ENCODE results near the gene TMEM223.

The TMEM223 gene

DNA sequence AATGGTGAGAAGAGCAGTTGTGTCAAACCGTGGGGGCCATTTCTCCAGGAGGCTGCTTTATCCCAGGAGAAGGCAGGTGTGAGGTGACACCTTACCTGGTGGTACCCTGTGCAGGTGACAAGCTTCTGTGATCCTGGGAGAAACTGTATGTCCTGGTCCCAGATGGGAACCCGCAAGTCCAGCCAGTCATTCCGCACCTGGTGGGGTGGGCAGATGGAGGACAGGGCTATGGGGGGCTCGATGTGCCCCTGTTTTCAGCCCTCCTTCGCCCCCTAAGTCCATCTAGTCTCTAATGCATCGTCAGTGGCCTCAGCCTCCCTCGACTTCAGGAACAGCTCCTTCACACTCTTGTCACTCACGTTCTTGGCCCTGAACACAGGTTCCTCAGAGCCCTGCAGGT is 43.5 kb upstream of the TMEM223 start:
- Histone ChIP-seq H3K27ac (ENCODE audit: low read length) (no peak overlapping the region), H4K20me1 (ENCODE audit: insufficient read depth, low read length) (no peaks in the 10 kb centered on the region), H3K4me3 (ENCODE audit: low read length) (no peak overlapping the region), H3K27me3 (replicated peaks; ENCODE audit: insufficient read depth, low read length) (no peaks in the 10 kb centered on the region), H2AFZ (ENCODE audit: low read length) (no peak overlapping the region), H3F3A (ENCODE audit: insufficient read depth, low read length) (peaks cover 27% of the 10 kb centered on the region), H3K9me3 (replicated peaks; ENCODE audit: insufficient read depth, low read length) (no peaks in the 10 kb centered on the region), H3K4me2 (ENCODE audit: low read depth, low read length) (no peak overlapping the region), H3K4me1 (ENCODE audit: low read length) (peaks cover 17% of the 10 kb centered on the region), H3K9ac (ENCODE audit: low read length) (no peak overlapping the region), H3K9me2 (replicated peaks; ENCODE audit: insufficient read depth, low read length) (no peaks in the 10 kb centered on the region), H3K79me2 (ENCODE audit: low read length) (peaks cover 82% of the 10 kb centered on the region), H3K36me3 (replicated peaks; ENCODE audit: insufficient read depth, low read length) (no peaks in the 10 kb centered on the region; the same call in 1 of the 2 replicates)
- TF ChIP-seq CTCF (IDR thresholded peaks at IDR 0.05; ENCODE audit: low read length), result no peak
- TF ChIP-seq EZH2phosphoT487 (IDR thresholded peaks at IDR 0.05; ENCODE audit: low read length), result no peak
- no peak for DNase-seq

GRCh38 chr11:62832336-62833234 is 40.8 kb upstream of the TMEM223 start, which contains the start of gene TEX54:
TSS of gene TEX54 (minus strand) at chr11:62832841.
- no peaks in the 10 kb centered on the region for H4K20me1 ChIP-seq (ENCODE audit: insufficient read depth, low read length)
- peak within 1 kb of the TSS; percentile 69 for H3K4me2 ChIP-seq (ENCODE audit: low read depth, low read length)
- H3K27me3 ChIP-seq (replicated peaks; ENCODE audit: insufficient read depth, low read length), result no peaks in the 10 kb centered on the region
- DNase-seq, result no peak
- H3K9me2 ChIP-seq (replicated peaks; ENCODE audit: insufficient read depth, low read length), result no peaks in the 10 kb centered on the region
- H3K79me2 ChIP-seq (ENCODE audit: low read length), result peaks cover 86% of the 10 kb centered on the region
- H3K9me3 ChIP-seq (replicated peaks; ENCODE audit: insufficient read depth, low read length), result no peaks in the 10 kb centered on the region
- H3K4me3 ChIP-seq (ENCODE audit: low read length), result peak within 1 kb of the TSS; percentile 91
- peaks cover 19% of the 10 kb centered on the region for H3F3A ChIP-seq (ENCODE audit: insufficient read depth, low read length)
- peaks cover 15% of the 10 kb centered on the region for H3K4me1 ChIP-seq (ENCODE audit: low read length)
- peak within 1 kb of the TSS; percentile 59 for H2AFZ ChIP-seq (ENCODE audit: low read length)
- H3K9ac ChIP-seq (ENCODE audit: low read length), result peak within 1 kb of the TSS; percentile 97
- TF ChIP-seq EZH2 (optimal IDR thresholded peaks at IDR 0.05; ENCODE audit: low read depth, low read length), result no peak
- no peak for TF ChIP-seq CTCF (IDR thresholded peaks at IDR 0.05; ENCODE audit: low read length)
- no peak for TF ChIP-seq EZH2phosphoT487 (IDR thresholded peaks at IDR 0.05; ENCODE audit: low read length)
- no peaks in the 10 kb centered on the region; the same call in 1 of the 2 replicates for H3K36me3 ChIP-seq (replicated peaks; ENCODE audit: insufficient read depth, low read length)
- peak within 1 kb of the TSS; percentile 85 for H3K27ac ChIP-seq (ENCODE audit: low read length)

- H3K27ac ChIP-seq (ENCODE audit: low read length), result peak within 1 kb of the TSS; percentile 85
- H3K9me3 ChIP-seq (replicated peaks; ENCODE audit: insufficient read depth, low read length), result no peaks in the 10 kb centered on the region
- H3K27me3 ChIP-seq (replicated peaks; ENCODE audit: insufficient read depth, low read length), result no peaks in the 10 kb centered on the region
- H3K9me2 ChIP-seq (replicated peaks; ENCODE audit: insufficient read depth, low read length), result no peaks in the 10 kb centered on the region
- no peaks in the 10 kb centered on the region; the same call in 1 of the 2 replicates for H3K36me3 ChIP-seq (replicated peaks; ENCODE audit: insufficient read depth, low read length)
- peak within 1 kb of the TSS; percentile 59 for H2AFZ ChIP-seq (ENCODE audit: low read length)
- no peak for TF ChIP-seq EZH2 (optimal IDR thresholded peaks at IDR 0.05; ENCODE audit: low read depth, low read length)
- no peak for TF ChIP-seq EZH2phosphoT487 (IDR thresholded peaks at IDR 0.05; ENCODE audit: low read length)
- peaks cover 19% of the 10 kb centered on the region for H3F3A ChIP-seq (ENCODE audit: insufficient read depth, low read length)
- H4K20me1 ChIP-seq (ENCODE audit: insufficient read depth, low read length), result no peaks in the 10 kb centered on the region
- H3K4me2 ChIP-seq (ENCODE audit: low read depth, low read length), result peak within 1 kb of the TSS; percentile 82
- peak; percentile 98 for DNase-seq
- H3K79me2 ChIP-seq (ENCODE audit: low read length), result peaks cover 85% of the 10 kb centered on the region
- peak within 1 kb of the TSS; percentile 97 for H3K9ac ChIP-seq (ENCODE audit: low read length)
- peaks cover 13% of the 10 kb centered on the region for H3K4me1 ChIP-seq (ENCODE audit: low read length)
- peak within 1 kb of the TSS; percentile 91 for H3K4me3 ChIP-seq (ENCODE audit: low read length)
Measured at GRCh38 chr11:62831520-62832335, 39.9 kb upstream of the TMEM223 start, which contains the start of gene STX5. TSS of gene STX5 (minus strand) at chr11:62832051. CDS start at chr11:62831243, 808 bp downstream.
